Body of pancreas (tissue), 4 donors: Measurements from ENCODE around the gene POLN. TPM values are rescaled to one million over a fixed set of nuclear protein-coding genes. Genes with fewer than 3 reads are reported as not detected.

ENCODE experiments used
- ATAC-seq: fragments of 150-250 bp; one replicate; pipeline ENCODE4 v1.9.1; 2016
- DNase-seq, 4 donors: peaks; one replicate each; pipeline ENCODE4 v3.0.0-alpha.2; 2019
- H3K27ac ChIP-seq, 4 donors: fragments of 200-600 bp; sonication (generic); 1 replicate in 3 of 4; 2 replicates in 1 of 4; pipeline versions ENCODE4 v1.5.1 to v1.6.1; 2016 to 2019; ENCODE audit warnings: mild to moderate bottlenecking in 1 of 4, mixed read lengths in 1 of 4, moderate library complexity in 1 of 4
- H3K27me3 ChIP-seq, 2 donors: fragments of 200-600 bp; sonication (generic); one replicate each; pipeline ENCODE4 v1.6.0; 2016; ENCODE audit warnings: mild to moderate bottlenecking in 1 of 2
- H3K36me3 ChIP-seq, 2 donors: fragments of 200-600 bp; sonication (generic); replicated peaks in 1 of 2; 2 replicates each; pipeline ENCODE4 v1.5.1; 2016; ENCODE audit warnings: low read depth in 2 of 2; ENCODE audit not compliant: insufficient read depth in 1 of 2
- H3K4me1 ChIP-seq: fragments of 200-600 bp; sonication (generic); one replicate; pipeline ENCODE4 v1.6.0; 2016
- H3K4me3 ChIP-seq, 2 donors: fragments of 200-600 bp; sonication (generic); 1 replicate in 1 of 2; 2 replicates in 1 of 2; pipeline ENCODE4 v1.5.1; 2016 to 2019
- H3K9me3 ChIP-seq, 3 donors: fragments of 200-600 bp; sonication (generic); 1 replicate in 2 of 3; 2 replicates in 1 of 3; pipeline ENCODE4 v1.5.1; 2016
- POLR2A ChIP-seq, 3 donors: fragments of 450-650 bp; IDR thresholded peaks; one replicate each; pipeline ENCODE4 v1.6.1; 2016; ENCODE audit warnings: antibody characterized with exemption in 3 of 3, mild to moderate bottlenecking in 2 of 3
- WGBS, 2 donors: methylation state at CpG; one replicate each; pipeline ENCODE4 v1.1.5; 2017; 5-methylcytosine and 5-hydroxymethylcytosine counted together
- intact Hi-C: fragments of 100-400 bp; cut with DNase I; formaldehyde crosslinking; loops from one replicate; pipeline ENCODE4 v1.15.1; 2023
- total RNA-seq, 2 donors: library from RNA; depleted of rRNA; stranded (reverse); fragments of >200 nt; gene quantifications; one replicate each; pipeline ENCODE4 v1.1.0, GENCODE V29; 2016
- TF ChIP-seq, protein P1 (sequence below), 7 experiments: fragments of 450-650 bp in 4 of 7; fragments of 200-600 bp in 3 of 7; sonication (generic) in 3 of 7; IDR thresholded peaks; one replicate each; pipeline ENCODE4 v1.5.1; 2016 to 2019; ENCODE audit warnings: antibody characterized with exemption in 7 of 7

The POLN gene
- 1 to 10 TPM; 4.9 to 5.9 TPM for total RNA-seq

DNA sequence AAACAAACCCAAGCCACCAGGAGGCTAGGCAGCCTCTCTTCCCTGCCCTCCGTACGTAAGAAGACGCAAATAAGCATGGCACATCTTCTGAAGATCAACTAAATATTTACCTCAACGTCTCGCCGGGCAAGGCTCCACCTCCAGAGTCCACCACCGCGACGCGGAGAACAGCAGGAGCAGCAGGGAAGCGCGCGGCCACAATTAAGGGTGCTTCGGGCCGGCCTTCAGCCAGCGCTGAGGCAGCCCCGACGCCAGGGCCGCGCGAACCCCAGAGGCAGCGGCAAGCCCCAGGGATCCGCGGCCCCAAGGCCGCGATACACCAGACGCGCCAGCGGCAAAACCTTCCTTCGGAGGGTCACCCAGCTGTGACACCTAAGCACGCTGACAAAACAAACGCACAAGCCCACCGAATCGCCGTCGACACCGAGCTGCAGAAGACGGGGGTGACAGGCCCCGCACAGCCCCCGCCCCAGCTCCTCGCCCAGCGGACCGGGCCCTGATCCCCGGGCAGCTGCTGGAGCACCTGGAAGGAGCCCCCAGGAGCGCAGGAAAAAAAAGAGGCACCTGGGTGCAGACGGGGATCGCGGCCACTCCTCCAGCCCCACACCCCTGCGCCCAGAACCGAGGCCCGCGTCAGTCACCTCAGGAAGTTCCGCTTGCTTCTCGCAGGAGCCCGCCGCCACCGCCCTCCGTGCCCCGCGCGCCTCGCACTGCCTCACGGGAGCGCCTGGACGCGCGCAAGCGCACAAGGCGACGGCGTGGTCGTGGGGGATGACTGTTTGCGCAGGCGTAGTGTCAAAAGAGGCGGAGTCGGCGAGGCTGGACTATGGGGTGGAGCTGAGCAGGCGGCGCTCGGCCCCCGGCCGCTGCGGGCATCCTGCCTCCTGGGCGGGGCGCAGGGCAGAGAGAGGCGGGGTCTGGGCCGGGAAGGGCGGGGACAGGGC, at the start of gene POLN, which contains the start of gene HAUS3:
TSS of gene POLN (minus strand) at position 712 of the 944 bp plus-strand sequence. CDS start 12,890 bp downstream, outside the sequence.
TSS of gene HAUS3 (minus strand) at position 712 of the 944 bp plus-strand sequence. CDS start 1,175 bp downstream, outside the sequence.
- ATAC-seq = peak; percentile 98
- DNase-seq = peak; percentile 98 to 99 (median 98)
- intact Hi-C loops = no loop called here
- no peaks in the 10 kb centered on the region for H3K9me3 ChIP-seq
- H3K27ac ChIP-seq = peak within 1 kb of the TSS in 3 of 4 donors; percentile 44 to 85 (median 68)
- H3K4me3 ChIP-seq = peak within 1 kb of the TSS; percentile 61 to 97
- no peaks in the 10 kb centered on the region for H3K36me3 ChIP-seq
- 0 to 1% methylated on average over 6 to 87 of the region's 88 CpGs for WGBS, 2 donors
- H3K4me1 ChIP-seq = peaks cover 36% of the 10 kb centered on the region
- TF ChIP-seq, protein P1, sequence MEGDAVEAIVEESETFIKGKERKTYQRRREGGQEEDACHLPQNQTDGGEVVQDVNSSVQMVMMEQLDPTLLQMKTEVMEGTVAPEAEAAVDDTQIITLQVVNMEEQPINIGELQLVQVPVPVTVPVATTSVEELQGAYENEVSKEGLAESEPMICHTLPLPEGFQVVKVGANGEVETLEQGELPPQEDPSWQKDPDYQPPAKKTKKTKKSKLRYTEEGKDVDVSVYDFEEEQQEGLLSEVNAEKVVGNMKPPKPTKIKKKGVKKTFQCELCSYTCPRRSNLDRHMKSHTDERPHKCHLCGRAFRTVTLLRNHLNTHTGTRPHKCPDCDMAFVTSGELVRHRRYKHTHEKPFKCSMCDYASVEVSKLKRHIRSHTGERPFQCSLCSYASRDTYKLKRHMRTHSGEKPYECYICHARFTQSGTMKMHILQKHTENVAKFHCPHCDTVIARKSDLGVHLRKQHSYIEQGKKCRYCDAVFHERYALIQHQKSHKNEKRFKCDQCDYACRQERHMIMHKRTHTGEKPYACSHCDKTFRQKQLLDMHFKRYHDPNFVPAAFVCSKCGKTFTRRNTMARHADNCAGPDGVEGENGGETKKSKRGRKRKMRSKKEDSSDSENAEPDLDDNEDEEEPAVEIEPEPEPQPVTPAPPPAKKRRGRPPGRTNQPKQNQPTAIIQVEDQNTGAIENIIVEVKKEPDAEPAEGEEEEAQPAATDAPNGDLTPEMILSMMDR (IDR thresholded peaks at IDR 0.05) = no peak
- peak; percentile 51 to 82 (median 73) for TF ChIP-seq POLR2A (IDR thresholded peaks at IDR 0.05)
- H3K27me3 ChIP-seq = no peaks in the 10 kb centered on the region

GRCh38 chr4:2290974-2291704, 49.2 kb upstream of the POLN start:
- no peak overlapping the region for H3K4me3 ChIP-seq
- no peak for TF ChIP-seq POLR2A (IDR thresholded peaks at IDR 0.05)
- TF ChIP-seq, protein P1 (IDR thresholded peaks at IDR 0.05) = no peak
- H3K27ac ChIP-seq = no peak overlapping the region
- intact Hi-C loops = no loop called here
- ATAC-seq (no peak), DNase-seq (peak in 2 of 4 donors; percentile 10 to 21)
- no peaks in the 10 kb centered on the region for H3K4me1 ChIP-seq
- no peaks in the 10 kb centered on the region for H3K36me3 ChIP-seq
- WGBS, 2 donors = 66 to 90% methylated on average over 18 to 24 of the region's 24 CpGs
- H3K27me3 ChIP-seq = no peaks in the 10 kb centered on the region
- H3K9me3 ChIP-seq = no peaks in the 10 kb centered on the region

DNA sequence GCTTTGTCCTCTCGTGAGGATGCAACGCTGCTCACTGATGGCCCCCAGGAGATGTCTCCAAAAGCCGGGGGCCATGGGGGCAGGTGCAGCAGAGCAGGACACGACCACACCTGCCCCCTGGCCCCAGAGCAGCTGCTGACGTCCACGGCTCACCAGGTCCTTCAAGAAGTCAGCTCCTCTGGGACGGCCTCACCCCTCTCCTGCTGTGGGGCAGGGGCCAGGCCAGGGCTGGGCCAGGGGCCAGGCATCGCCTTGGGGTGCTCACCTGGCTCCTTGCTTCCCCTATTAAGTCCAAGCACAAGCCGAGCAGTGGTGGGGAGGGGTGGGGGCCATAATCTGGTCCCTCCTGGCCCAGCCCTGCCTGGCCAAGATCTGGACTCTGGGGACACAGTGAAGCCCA, 48.6 kb upstream of the POLN start:
- no peak overlapping the region for H3K27ac ChIP-seq
- H3K36me3 ChIP-seq = no peaks in the 10 kb centered on the region
- ATAC-seq = no peak

DNA sequence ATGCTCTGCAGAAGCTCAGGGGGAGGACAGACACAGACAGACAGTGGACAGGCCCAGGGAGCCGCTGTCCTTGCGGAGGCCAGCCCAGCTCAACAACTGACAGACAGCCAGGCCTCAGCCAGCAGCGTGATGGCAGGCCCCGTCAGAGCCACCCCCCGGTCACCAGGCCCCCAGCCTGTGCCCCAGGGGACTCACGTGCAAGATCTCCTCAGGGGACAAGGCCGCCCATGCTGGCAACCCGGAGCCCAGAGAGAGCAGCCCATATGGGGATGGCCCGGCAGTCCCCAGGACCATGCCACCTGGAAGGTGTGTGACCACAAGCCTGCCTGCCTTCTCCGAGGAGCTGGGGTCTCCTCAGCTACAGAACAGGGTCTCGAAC, 48.0 kb upstream of the POLN start:
- ATAC-seq = no peak
- H3K4me1 ChIP-seq = no peaks in the 10 kb centered on the region
- no peak overlapping the region for H3K27ac ChIP-seq
- intact Hi-C loops = no loop called here
- no peak overlapping the region for H3K4me3 ChIP-seq
- no peaks in the 10 kb centered on the region for H3K27me3 ChIP-seq
- no peak for DNase-seq
- TF ChIP-seq, protein P1 (IDR thresholded peaks at IDR 0.05) = no peak
- TF ChIP-seq POLR2A (IDR thresholded peaks at IDR 0.05) = no peak
- 87 to 91% methylated on average over 8 to 10 of the region's 11 CpGs for WGBS, 2 donors
- no peaks in the 10 kb centered on the region for H3K9me3 ChIP-seq
- H3K36me3 ChIP-seq = no peaks in the 10 kb centered on the region

More for the DNA sequence above, 48.6 kb upstream of the POLN start:
- no peak for DNase-seq
- WGBS, 2 donors = 80 to 84% methylated on average over 1 to 9 of the region's 9 CpGs
- no peak for TF ChIP-seq POLR2A (IDR thresholded peaks at IDR 0.05)
- intact Hi-C loops = no loop called here
- Histone ChIP-seq H3K4me1 (no peaks in the 10 kb centered on the region), H3K9me3 (no peaks in the 10 kb centered on the region), H3K4me3 (no peak overlapping the region), H3K27me3 (no peaks in the 10 kb centered on the region)
